Activated T-cell treated with anti-CD3 and anti-CD28 coated beads, Interleukin-2, amount 50 U/mL, for 72 hours (primary cell): ENCODE results near the gene CACNA1S. TPM values are rescaled to one million over a fixed set of nuclear protein-coding genes. Genes with fewer than 3 reads are reported as not detected.

Experiments used
- ATAC-seq, 2 donors: fragments of 150-1000 bp; cut with Tn5 transposase; replicated peaks in 1 of 2; 2 replicates each; pipeline ENCODE4 v1.10.0; 2021; ENCODE audit warnings: moderate library complexity in 2 of 2, mild to moderate bottlenecking in 1 of 2
- DNase-seq, 2 donors: peaks; one replicate each; pipeline ENCODE4 v3.0.0; 2021 to 2022; ENCODE audit warnings: mixed read lengths in 1 of 2
- H3K27ac Mint-ChIP-seq: one replicate; pipeline ENCODE4 v1.8.0; 2022; ENCODE audit warnings: mild to moderate bottlenecking, moderate library complexity, mixed read lengths
- H3K27me3 Mint-ChIP-seq: one replicate; pipeline ENCODE4 v1.8.0; 2022; ENCODE audit warnings: low read depth, mixed read lengths
- H3K36me3 Mint-ChIP-seq, 2 donors: one replicate each; pipeline ENCODE4 v1.8.0; 2022; ENCODE audit warnings: mixed read lengths in 2 of 2, mild to moderate bottlenecking in 1 of 2; ENCODE audit not compliant: insufficient read depth in 2 of 2
- H3K4me1 Mint-ChIP-seq: one replicate; pipeline ENCODE4 v1.8.0; 2022; ENCODE audit warnings: low read depth, mixed read lengths
- H3K4me3 Mint-ChIP-seq, 2 donors: one replicate each; pipeline ENCODE4 v1.8.0; 2022; ENCODE audit warnings: mild to moderate bottlenecking in 2 of 2, mixed read lengths in 2 of 2, moderate library complexity in 2 of 2
- H3K9me3 Mint-ChIP-seq, 2 donors: one replicate each; pipeline ENCODE4 v1.8.0; 2022; ENCODE audit warnings: mixed read lengths in 2 of 2
- total RNA-seq, 2 donors: library from RNA; stranded (reverse); gene quantifications; one replicate each; pipeline ENCODE4 v1.2.3, GENCODE V29; 2022

Gene CACNA1S
- total RNA-seq, 2 donors from 2014 or later = not detected

DNA sequence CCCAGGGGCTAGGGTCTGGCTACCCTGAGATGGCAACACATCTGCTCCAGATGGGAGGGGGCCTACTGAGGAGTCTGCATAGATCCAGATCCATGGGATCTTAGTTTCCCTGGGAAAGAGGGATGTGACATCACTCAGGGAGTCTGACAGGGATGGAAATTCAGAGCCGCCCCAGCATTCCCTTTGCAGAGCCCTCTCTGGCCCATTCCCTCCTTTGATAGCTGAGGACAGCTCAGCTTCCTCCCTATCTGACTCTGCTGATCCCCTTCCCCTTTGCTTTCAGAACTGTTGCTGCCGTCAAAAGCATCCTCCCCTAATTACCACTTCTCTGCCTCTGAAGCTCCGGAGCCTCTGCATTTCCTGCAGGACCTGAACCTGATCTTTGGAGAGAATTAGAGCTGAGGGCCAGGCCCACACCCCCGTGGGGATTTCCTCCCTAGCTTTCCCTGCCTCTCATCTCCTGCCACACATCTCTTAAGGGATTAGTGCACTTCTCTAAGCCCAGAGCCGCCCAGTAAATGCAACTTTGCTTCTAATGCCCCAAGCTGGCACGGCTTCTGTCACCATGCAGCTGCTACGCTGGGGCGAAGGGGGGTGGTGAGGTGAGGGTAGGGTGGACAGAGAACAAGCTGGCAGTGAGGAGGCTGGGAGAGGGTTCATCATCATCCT, 24.3 kb upstream of the CACNA1S start:
- DNase-seq (no peak), ATAC-seq (no peak)
- no peak overlapping the region for H3K27ac Mint-ChIP-seq
- H3K36me3 Mint-ChIP-seq = no peaks in the 10 kb centered on the region
- H3K27me3 Mint-ChIP-seq = no peaks in the 10 kb centered on the region
- no peaks in the 10 kb centered on the region for H3K4me1 Mint-ChIP-seq
- no peaks in the 10 kb centered on the region for H3K9me3 Mint-ChIP-seq
- H3K4me3 Mint-ChIP-seq = no peak overlapping the region

DNA sequence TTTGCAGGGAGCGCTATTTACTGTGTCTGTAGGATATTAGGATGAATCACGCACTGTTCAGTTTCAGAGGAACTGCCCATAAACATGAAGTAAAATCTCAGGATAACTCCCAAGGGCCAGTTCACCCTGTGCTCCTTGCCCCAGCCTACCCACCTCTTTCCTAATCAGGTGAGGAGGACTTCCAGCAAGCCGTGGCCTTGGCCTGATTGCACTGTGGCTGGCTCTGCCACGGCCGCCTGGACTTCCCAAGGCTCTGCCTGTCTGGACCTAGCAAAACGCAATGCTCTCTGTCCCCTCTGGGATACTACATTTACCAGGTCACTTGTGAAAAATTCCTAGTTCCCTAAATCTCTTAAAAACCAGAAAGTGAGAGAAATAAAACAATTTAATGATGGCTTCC, 22.2 kb upstream of the CACNA1S start:
- no peak overlapping the region for H3K4me3 Mint-ChIP-seq

DNA sequence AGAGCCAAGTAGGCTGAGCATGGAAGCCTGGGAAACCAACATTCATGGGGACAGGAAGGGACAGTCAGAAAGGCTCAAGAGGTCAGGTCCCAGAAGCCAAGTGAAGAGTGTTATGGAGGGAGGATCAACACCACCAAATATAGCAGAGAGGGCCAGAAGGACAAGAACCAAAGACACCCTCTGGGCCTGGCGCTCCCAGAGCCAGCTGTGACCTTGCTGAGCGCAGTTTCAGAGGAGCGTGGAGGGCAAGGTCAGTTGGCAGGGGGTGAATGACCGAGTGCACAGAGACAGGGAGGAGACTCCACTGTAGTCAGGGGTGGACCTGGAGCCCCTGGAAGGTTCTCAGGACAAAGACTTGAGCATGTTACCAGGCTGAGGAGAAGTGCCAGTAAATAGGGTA, 19.2 kb upstream of the CACNA1S start:
- no peak overlapping the region for H3K4me3 Mint-ChIP-seq
- no peaks in the 10 kb centered on the region for H3K27me3 Mint-ChIP-seq
- no peaks in the 10 kb centered on the region for H3K4me1 Mint-ChIP-seq
- DNase-seq (no peak), ATAC-seq (no peak)
- no peaks in the 10 kb centered on the region for H3K36me3 Mint-ChIP-seq
- H3K27ac Mint-ChIP-seq = no peak overlapping the region
- no peaks in the 10 kb centered on the region for H3K9me3 Mint-ChIP-seq

More for the DNA sequence above, 22.2 kb upstream of the CACNA1S start:
- Mint-ChIP-seq H3K9me3 (no peaks in the 10 kb centered on the region), H3K27ac (no peak overlapping the region), H3K36me3 (no peaks in the 10 kb centered on the region), H3K27me3 (no peaks in the 10 kb centered on the region), H3K4me1 (no peaks in the 10 kb centered on the region)
- DNase-seq = no peak
- no peak for ATAC-seq

DNA sequence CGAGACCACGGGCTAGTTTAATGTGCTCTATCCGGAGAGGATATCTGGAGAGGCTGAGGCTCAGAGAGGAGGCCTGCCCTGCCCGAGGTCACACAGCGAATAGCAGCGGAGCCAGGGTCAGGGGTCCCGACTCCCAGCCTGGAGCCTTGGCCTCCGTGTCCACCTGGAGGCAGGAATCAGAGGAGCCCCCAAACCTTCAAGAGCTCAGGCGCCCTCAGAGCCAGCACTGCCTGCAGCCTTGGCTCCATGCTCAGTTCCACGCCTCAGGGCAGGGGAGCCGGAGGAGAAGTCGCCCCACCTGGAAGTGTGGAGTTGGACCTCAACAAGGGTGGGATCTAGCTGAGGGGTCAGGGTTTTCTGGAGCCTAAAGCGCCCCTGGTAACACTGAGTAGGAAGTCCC, 16.7 kb upstream of the CACNA1S start:
- Mint-ChIP-seq H3K27ac (no peak overlapping the region), H3K36me3 (no peaks in the 10 kb centered on the region), H3K4me1 (no peaks in the 10 kb centered on the region), H3K9me3 (no peaks in the 10 kb centered on the region), H3K4me3 (no peak overlapping the region), H3K27me3 (peaks cover 8% of the 10 kb centered on the region)
- no peak for ATAC-seq
- no peak for DNase-seq

- Mint-ChIP-seq H3K9me3 (no peaks in the 10 kb centered on the region), H3K4me3 (no peak overlapping the region), H3K36me3 (no peaks in the 10 kb centered on the region), H3K4me1 (no peaks in the 10 kb centered on the region), H3K27me3 (peaks cover 8% of the 10 kb centered on the region), H3K27ac (no peak overlapping the region)
- DNase-seq (no peak), ATAC-seq (no peak)
These were observed 16.2 kb upstream of the CACNA1S start for GRCh38 chr1:201128476-201128875.

- ATAC-seq (peak in 1 of 2 donors; percentile 22), DNase-seq (no peak)
- Mint-ChIP-seq H3K9me3 (no peaks in the 10 kb centered on the region), H3K36me3 (no peaks in the 10 kb centered on the region), H3K27me3 (peaks cover 8% of the 10 kb centered on the region), H3K27ac (no peak overlapping the region), H3K4me3 (no peak overlapping the region), H3K4me1 (no peaks in the 10 kb centered on the region)
These were observed 15.7 kb upstream of the CACNA1S start for GRCh38 chr1:201127755-201128455.

DNA sequence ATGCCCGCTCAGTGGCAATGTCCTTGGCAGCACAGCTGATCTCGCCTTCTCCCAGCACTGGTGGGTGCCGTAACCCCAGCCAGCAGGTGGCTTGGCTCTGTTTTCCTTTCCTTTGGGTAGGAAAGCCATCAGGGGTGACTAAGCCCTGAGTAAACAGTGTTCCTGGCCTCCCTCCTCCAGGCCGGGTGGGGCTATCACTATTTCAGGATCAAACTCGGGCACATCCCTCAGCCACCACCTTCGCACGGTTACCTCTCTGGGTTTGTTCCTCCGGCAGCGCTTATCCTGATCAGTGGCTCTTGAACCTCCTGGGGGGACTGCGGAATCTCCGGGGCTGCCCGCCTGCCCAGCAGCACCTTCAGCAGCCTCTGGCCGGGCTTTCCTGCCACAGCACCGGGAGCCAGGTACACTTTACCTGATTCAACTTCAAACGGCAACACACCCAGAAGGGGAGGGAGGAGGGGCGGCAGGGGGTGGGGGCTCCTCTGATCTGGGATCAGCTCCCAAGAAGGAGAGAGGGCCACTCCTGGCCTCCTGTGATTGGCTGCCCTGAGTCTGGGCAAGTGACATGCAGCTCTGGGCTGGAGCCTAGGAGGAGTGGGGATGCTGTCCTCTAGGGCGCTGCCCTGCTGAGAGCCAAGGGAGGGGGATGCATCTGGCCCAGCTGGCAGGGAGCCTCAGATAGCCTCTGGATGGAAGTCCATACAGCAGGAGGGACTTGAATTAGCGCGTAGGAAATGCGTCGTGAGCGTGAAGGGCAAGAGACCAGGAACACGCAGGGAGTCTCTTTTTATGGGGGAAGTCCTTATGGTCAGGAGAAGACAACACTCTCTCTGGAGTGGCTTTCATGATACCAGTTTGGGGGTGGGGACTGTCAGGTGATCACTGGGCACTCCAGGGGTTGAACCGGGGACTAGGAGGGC, 14.9 kb upstream of the CACNA1S start, which contains the start of gene ASCL5:
TSS of gene ASCL5 (minus strand) at position 353 of the 923 bp plus-strand sequence. CDS start 11,812 bp downstream, outside the sequence.
- no peak for DNase-seq
- Mint-ChIP-seq H3K27me3 (peaks cover 8% of the 10 kb centered on the region), H3K4me3 (no peak within 1 kb of the TSS), H3K27ac (no peak within 1 kb of the TSS), H3K4me1 (no peaks in the 10 kb centered on the region), H3K9me3 (no peaks in the 10 kb centered on the region), H3K36me3 (no peaks in the 10 kb centered on the region)
- ATAC-seq = no peak

- H3K4me1 Mint-ChIP-seq = no peaks in the 10 kb centered on the region
- no peak for ATAC-seq
- no peak for DNase-seq
- no peak overlapping the region for H3K27ac Mint-ChIP-seq
- no peaks in the 10 kb centered on the region for H3K36me3 Mint-ChIP-seq
- no peaks in the 10 kb centered on the region for H3K9me3 Mint-ChIP-seq
- no peak overlapping the region for H3K4me3 Mint-ChIP-seq
- peaks cover 8% of the 10 kb centered on the region for H3K27me3 Mint-ChIP-seq
These were observed 14.2 kb upstream of the CACNA1S start for GRCh38 chr1:201126463-201126831.

GRCh38 chr1:201125800-201126199, 13.6 kb upstream of the CACNA1S start:
- H3K36me3 Mint-ChIP-seq = no peaks in the 10 kb centered on the region

DNA sequence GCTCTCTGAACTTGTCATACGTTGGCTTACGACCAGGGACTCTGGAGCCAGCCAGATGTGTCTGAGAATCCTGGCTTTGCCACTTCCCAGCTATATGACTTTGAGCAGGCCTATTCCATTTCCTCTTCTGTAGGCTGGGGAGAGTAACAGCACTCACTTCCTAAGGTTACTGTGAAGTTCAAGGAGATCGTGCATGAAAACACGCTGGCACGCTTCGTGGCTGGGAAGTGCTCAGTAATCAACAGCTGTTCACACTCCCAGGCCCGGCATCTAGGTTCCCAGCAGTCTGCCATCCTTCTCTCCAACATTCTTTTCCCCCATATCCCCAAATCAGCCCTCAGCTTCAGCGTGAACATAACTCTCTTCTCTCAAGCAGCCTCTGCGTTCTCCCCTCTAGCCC, 12.8 kb upstream of the CACNA1S start:
- Mint-ChIP-seq H3K4me1 (no peaks in the 10 kb centered on the region), H3K27ac (no peak overlapping the region), H3K4me3 (no peak overlapping the region), H3K27me3 (peaks cover 8% of the 10 kb centered on the region), H3K9me3 (no peaks in the 10 kb centered on the region), H3K36me3 (no peaks in the 10 kb centered on the region)
- ATAC-seq (no peak), DNase-seq (no peak)

More at GRCh38 chr1:201125800-201126199, 13.6 kb upstream of the CACNA1S start:
- DNase-seq (no peak), ATAC-seq (no peak)
- no peaks in the 10 kb centered on the region for H3K9me3 Mint-ChIP-seq
- H3K27me3 Mint-ChIP-seq = peaks cover 8% of the 10 kb centered on the region
- H3K4me1 Mint-ChIP-seq = no peaks in the 10 kb centered on the region
- H3K27ac Mint-ChIP-seq = no peak overlapping the region
- H3K4me3 Mint-ChIP-seq = no peak overlapping the region

GRCh38 chr1:201123866-201124265, 11.6 kb upstream of the CACNA1S start:
- H3K9me3 Mint-ChIP-seq = no peaks in the 10 kb centered on the region
- H3K36me3 Mint-ChIP-seq = no peaks in the 10 kb centered on the region
- H3K4me1 Mint-ChIP-seq = peaks cover 7% of the 10 kb centered on the region
- no peak overlapping the region for H3K4me3 Mint-ChIP-seq
- ATAC-seq (no peak), DNase-seq (no peak)
- H3K27ac Mint-ChIP-seq = no peak overlapping the region
- peaks cover 8% of the 10 kb centered on the region for H3K27me3 Mint-ChIP-seq

GRCh38 chr1:201122321-201122957, 10.2 kb upstream of the CACNA1S start:
- Mint-ChIP-seq H3K27me3 (peaks cover 8% of the 10 kb centered on the region), H3K4me3 (no peak overlapping the region), H3K27ac (no peak overlapping the region), H3K9me3 (no peaks in the 10 kb centered on the region), H3K4me1 (peaks cover 7% of the 10 kb centered on the region), H3K36me3 (no peaks in the 10 kb centered on the region)
- DNase-seq (no peak), ATAC-seq (no peak)
